GM23338 (cell line): Measurements from ENCODE around the gene CDR2L. TPM values are rescaled to one million over a fixed set of nuclear protein-coding genes. Genes with fewer than 3 reads are reported as not detected.

Source experiments
- polyA plus RNA-seq: library from polyadenylated mRNA; unstranded; fragments of >200 nt; fragmentation: Nextera tagmentation; extraction: Ambion mirVana; gene quantifications from 2 replicates; pipeline ENCODE4 v1.2.1, GENCODE V29; 2016
- small RNA-seq: library from RNA; depleted of rRNA; stranded (forward); fragments of <200 nt; gene quantifications from one replicate; pipeline ENCODE3, GENCODE V24; 2014; ENCODE audit warnings: low replicate concordance
- total RNA-seq: library from RNA; depleted of rRNA; stranded (reverse); fragments of >200 nt; shearing (Covaris generic); gene quantifications from 2 replicates; pipeline ENCODE4 v1.2.3, GENCODE V29; 2014; rRNA removed

Gene CDR2L
- total and polyA plus RNA-seq, 2 experiments from 2014 or later = 17.7 to 35.8 TPM

Small RNA genes lying within 50 kb of the gene (small RNA-seq; reads per million reads assigned to genes)
- gene RN7SL573P (not detected), gene RNU6-362P (not detected)

Other genes with a start within 250 kb of the CDR2L start
- 85.8 and 100 TPM in 2 replicates for gene NHERF1, start 239.0 kb upstream of the CDR2L start, total RNA-seq
- gene NHERF1, start 239.0 kb upstream of the CDR2L start, polyA plus RNA-seq = 48.8 and 49.3 TPM in 2 replicates
- gene NAT9, start 211.3 kb upstream of the CDR2L start, total RNA-seq = 37.5 and 62.1 TPM in 2 replicates
- 30.7 and 37.3 TPM in 2 replicates for gene NAT9, start 211.3 kb upstream of the CDR2L start, polyA plus RNA-seq
- gene GRIN2C, start 127.7 kb upstream of the CDR2L start, total RNA-seq = 0.10 TPM in 1 of 2 replicates, not detected in the other
- 0.07 and 0.19 TPM in 2 replicates for gene GRIN2C, start 127.7 kb upstream of the CDR2L start, polyA plus RNA-seq
- 33.1 and 34.5 TPM in 2 replicates for gene FDXR, start 114.6 kb upstream of the CDR2L start, total RNA-seq
- gene FDXR, start 114.6 kb upstream of the CDR2L start, polyA plus RNA-seq = 19.9 and 21.7 TPM in 2 replicates
- 0.73 and 1.6 TPM in 2 replicates for gene FADS6, start 94.0 kb upstream of the CDR2L start, total RNA-seq
- gene FADS6, start 94.0 kb upstream of the CDR2L start, polyA plus RNA-seq = 0.35 and 0.42 TPM in 2 replicates
- gene USH1G, start 64.4 kb upstream of the CDR2L start, total RNA-seq = 1.7 and 3.5 TPM in 2 replicates
- 0.28 and 0.34 TPM in 2 replicates for gene USH1G, start 64.4 kb upstream of the CDR2L start, polyA plus RNA-seq
- not detected in 2 replicates for gene OTOP2, start 63.4 kb upstream of the CDR2L start, total RNA-seq
- gene OTOP2, start 63.4 kb upstream of the CDR2L start, polyA plus RNA-seq = not detected in 2 replicates
- gene OTOP3, start 51.7 kb upstream of the CDR2L start, total RNA-seq = not detected in 2 replicates
- gene OTOP3, start 51.7 kb upstream of the CDR2L start, polyA plus RNA-seq = not detected in 2 replicates
- gene HID1, start 14.9 kb upstream of the CDR2L start, total RNA-seq = 6.3 and 8.7 TPM in 2 replicates
- 9.0 and 10.9 TPM in 2 replicates for gene HID1, start 14.9 kb upstream of the CDR2L start, polyA plus RNA-seq
- 38.0 and 48.5 TPM in 2 replicates for gene MRPL58, start 25.0 kb downstream of the CDR2L start, total RNA-seq
- gene MRPL58, start 25.0 kb downstream of the CDR2L start, polyA plus RNA-seq = 66.7 and 68.0 TPM in 2 replicates
- 240 and 244 TPM in 2 replicates for gene ATP5PD, start 59.3 kb downstream of the CDR2L start, total RNA-seq
- gene ATP5PD, start 59.3 kb downstream of the CDR2L start, polyA plus RNA-seq = 1,144 and 1,234 TPM in 2 replicates
- gene KCTD2, start 59.6 kb downstream of the CDR2L start, total RNA-seq = 24.3 and 30.0 TPM in 2 replicates
- gene KCTD2, start 59.6 kb downstream of the CDR2L start, polyA plus RNA-seq = 7.4 and 8.1 TPM in 2 replicates
- 30.1 and 40.0 TPM in 2 replicates for gene SLC16A5, start 100.3 kb downstream of the CDR2L start, total RNA-seq
- 5.0 and 7.3 TPM in 2 replicates for gene SLC16A5, start 100.3 kb downstream of the CDR2L start, polyA plus RNA-seq
- gene ARMC7, start 122.3 kb downstream of the CDR2L start, total RNA-seq = 4.5 and 5.6 TPM in 2 replicates
- gene ARMC7, start 122.3 kb downstream of the CDR2L start, polyA plus RNA-seq = 6.3 and 8.4 TPM in 2 replicates
- gene NT5C, start 144.1 kb downstream of the CDR2L start, total RNA-seq = 91.7 and 122 TPM in 2 replicates
- 120 and 134 TPM in 2 replicates for gene NT5C, start 144.1 kb downstream of the CDR2L start, polyA plus RNA-seq
- gene JPT1, start 166.9 kb downstream of the CDR2L start, total RNA-seq = 249 and 278 TPM in 2 replicates
- 903 and 929 TPM in 2 replicates for gene JPT1, start 166.9 kb downstream of the CDR2L start, polyA plus RNA-seq
- gene SUMO2, start 195.3 kb downstream of the CDR2L start, total RNA-seq = 133 and 139 TPM in 2 replicates
- gene SUMO2, start 195.3 kb downstream of the CDR2L start, polyA plus RNA-seq = 784 and 890 TPM in 2 replicates
- 57.2 and 59.4 TPM in 2 replicates for gene NUP85, start 218.0 kb downstream of the CDR2L start, total RNA-seq
- gene NUP85, start 218.0 kb downstream of the CDR2L start, polyA plus RNA-seq = 114 and 116 TPM in 2 replicates